Psoas muscle (tissue), 8 donors: ENCODE results near the gene NDUFV2. TPM values are rescaled to one million over a fixed set of nuclear protein-coding genes. Genes with fewer than 3 reads are reported as not detected.
"Not testable (repeated sequence)": the region's sequence is repeated elsewhere in the genome, so short reads cannot be mapped to it uniquely, and the experiment has no call there.

Source experiments
- ATAC-seq, 4 donors: fragments of 200-7000 bp; cut with Tn5 transposase; one replicate each; pipeline ENCODE4 v1.9.1; 2020; ENCODE audit warnings: moderate library complexity in 3 of 4, mild to moderate bottlenecking in 2 of 4
- DNase-seq, 2 donors: peaks; one replicate each; pipeline ENCODE4 v3.0.0-alpha.2; 2020
- H3K27ac ChIP-seq: fragments of 200-600 bp; one replicate; pipeline ENCODE4 v1.8.0; 2022
- H3K27me3 ChIP-seq, 3 donors: fragments of 200-600 bp in 1 of 3; one replicate each; pipeline versions ENCODE4 v1.6.1 to v1.8.0; 2013 to 2022; ENCODE audit warnings: low read length in 2 of 3, mild to moderate bottlenecking in 2 of 3, moderate library complexity in 1 of 3; ENCODE audit not compliant: insufficient read depth in 3 of 3
- H3K36me3 ChIP-seq, 2 donors: fragments of 200-600 bp in 1 of 2; one replicate each; pipeline versions ENCODE4 v1.6.1 to v1.8.0; 2013 to 2022; ENCODE audit warnings: low read depth in 1 of 2, mild to moderate bottlenecking in 1 of 2, moderate library complexity in 1 of 2; ENCODE audit not compliant: insufficient read depth in 1 of 2
- H3K4me1 ChIP-seq: fragments of 200-600 bp; one replicate; pipeline ENCODE4 v1.8.0; 2022
- H3K4me3 ChIP-seq: fragments of 200-600 bp; one replicate; pipeline ENCODE4 v1.8.0; 2022; ENCODE audit warnings: mild to moderate bottlenecking
- H3K9me3 ChIP-seq: fragments of 200-600 bp; one replicate; pipeline ENCODE4 v1.8.0; 2022
- CTCF ChIP-seq: fragments of 200-600 bp; IDR thresholded peaks from one replicate; pipeline ENCODE4 v1.8.0; 2022; ENCODE audit warnings: antibody characterized with exemption
- WGBS, 3 donors: extraction: QIAGEN DNeasy Blood & Tissue Kit; methylation state at CpG; one replicate each; pipeline versions ENCODE4 v1.1.6 to v1.1.7; 2013; 5-methylcytosine and 5-hydroxymethylcytosine counted together
- intact Hi-C, 2 donors: fragments of 100-400 bp; cut with DNase I; formaldehyde crosslinking; loops; one replicate each; pipeline versions ENCODE4 v1.11.0 to v1.14.2; 2022
- polyA plus RNA-seq, 3 donors: library from polyadenylated mRNA; stranded (reverse); fragments of 200-250 nt; gene quantifications; one replicate each; pipeline ENCODE4 v1.2.3, GENCODE V29; 2013
- total RNA-seq, 4 donors: library from RNA; stranded (reverse); fragmentation: NEBNext Ultra II Directional in 2 of 4; extraction: Animal tissue kit (Norgen Biotek cat#: 25700) in 2 of 4; gene quantifications; one replicate each; pipeline versions ENCODE4 v1.2.1 to v1.2.4, GENCODE V29; 2021 to 2023
- donor health status: healthy with polysubstance abuse.
- donor health status: DM: no; HTN: no; CAD: no; lungs with moderate emphysema.
- donor health status: Bipolar disorder and iron deficiency.
- donor health status: healthy.
- donor health status: DM: yes; HTN: yes; CAD: no.
- donor health status: DM: no; HTN: no; CAD: no.
- donor health status: DM: no; HTN: no; CAD: no.
- donor health status: DM: yes; HTN: yes; CAD: no.

The NDUFV2 gene
- total and polyA plus RNA-seq, 7 donors, result 312 to 565 (median 451) TPM

GRCh38 chr18:9086624-9087023 is 15.9 kb upstream of the NDUFV2 start:
- TF ChIP-seq CTCF, result no peak
- Histone ChIP-seq H3K4me1 (no peaks in the 10 kb centered on the region), H3K27me3 (no peaks in the 10 kb centered on the region), H3K27ac (no peak overlapping the region), H3K4me3 (no peak overlapping the region), H3K36me3 (no peaks in the 10 kb centered on the region), H3K9me3 (no peaks in the 10 kb centered on the region)
- ATAC-seq (no peak), DNase-seq (no peak)
- 91 to 98% (median 93%) methylated on average over 1 of the region's 1 CpG for WGBS, 3 donors
- intact Hi-C loops, result no loop called here

GRCh38 chr18:9087144-9087543 is 15.4 kb upstream of the NDUFV2 start:
- intact Hi-C loops, result no loop called here
- no peak for DNase-seq

GRCh38 chr18:9088252-9088651 is 14.2 kb upstream of the NDUFV2 start:
- intact Hi-C loops, result no loop called here
- H3K27me3 ChIP-seq, result no peaks in the 10 kb centered on the region
- no peaks in the 10 kb centered on the region for H3K4me1 ChIP-seq
- no peak overlapping the region for H3K27ac ChIP-seq
- 95 to 97% (median 95%) methylated on average over 5 of the region's 5 CpGs for WGBS, 3 donors
- H3K9me3 ChIP-seq, result no peaks in the 10 kb centered on the region
- no peak for ATAC-seq
- no peak for DNase-seq
- no peak for TF ChIP-seq CTCF
- H3K4me3 ChIP-seq, result no peak overlapping the region
- no peaks in the 10 kb centered on the region for H3K36me3 ChIP-seq

More at GRCh38 chr18:9087144-9087543, 15.4 kb upstream of the NDUFV2 start:
- no peaks in the 10 kb centered on the region for H3K9me3 ChIP-seq
- TF ChIP-seq CTCF, result no peak
- H3K4me3 ChIP-seq, result no peak overlapping the region
- H3K4me1 ChIP-seq, result no peaks in the 10 kb centered on the region
- no peak overlapping the region for H3K27ac ChIP-seq
- no peak for ATAC-seq
- 96 to 100% (median 98%) methylated on average over 2 of the region's 2 CpGs for WGBS, 3 donors
- H3K27me3 ChIP-seq, result no peaks in the 10 kb centered on the region
- H3K36me3 ChIP-seq, result no peaks in the 10 kb centered on the region

GRCh38 chr18:9088727-9089126 is 13.8 kb upstream of the NDUFV2 start:
- H3K4me3 ChIP-seq, H3K9me3 ChIP-seq, H3K27me3 ChIP-seq, DNase-seq, ATAC-seq, intact Hi-C loops, H3K36me3 ChIP-seq, H3K27ac ChIP-seq, H3K4me1 ChIP-seq: not testable (repeated sequence)
- WGBS, 3 donors, result 91 to 98% (median 96%) methylated on average over 2 of the region's 2 CpGs

- no peaks in the 10 kb centered on the region for H3K27me3 ChIP-seq
- TF ChIP-seq CTCF, result no peak
- intact Hi-C loops, result no loop called here
- no peak overlapping the region for H3K4me3 ChIP-seq
- H3K36me3 ChIP-seq, result no peaks in the 10 kb centered on the region
- H3K4me1 ChIP-seq, result no peaks in the 10 kb centered on the region
- 79 to 91% (median 83%) methylated on average over 5 of the region's 5 CpGs for WGBS, 3 donors
- no peak overlapping the region for H3K27ac ChIP-seq
- no peak for DNase-seq
- no peaks in the 10 kb centered on the region for H3K9me3 ChIP-seq
- ATAC-seq, result no peak
Measured at GRCh38 chr18:9090578-9090977, 11.9 kb upstream of the NDUFV2 start.
